A549 (cell line): ENCODE results near the gene PSMF1. TPM values are rescaled to one million over a fixed set of nuclear protein-coding genes. Genes with fewer than 3 reads are reported as not detected.

Source experiments
- ATAC-seq, 2 experiments: fragments of 200-7000 bp in 1 of 2; fragments of >200 bp in 1 of 2; cut with Nextera tagmentation in 1 of 2; cut with Tn5 transposase in 1 of 2; 3 replicates each; pipeline versions ENCODE4 v1.8.0 to v1.9.1; 2018 to 2020; ENCODE audit warnings: mild to moderate bottlenecking in 1 of 2, moderate library complexity in 1 of 2
- CTCF ChIA-PET: fragments of 300-600 bp; sonication (Branson Sonifier 250); formaldehyde crosslinking; extraction: SDS; loops from one replicate; lab custom pipeline; 2021; ENCODE audit warnings: antibody characterized with exemption, inconsistent platforms; lab: Yijun Ruan, JAX
- POLR2A ChIA-PET: fragments of 350-600 bp; formaldehyde crosslinking; extraction: SDS; loops from one replicate; lab custom pipeline; 2021; ENCODE audit warnings: antibody characterized with exemption, inconsistent platforms; lab: Yijun Ruan, JAX
- DNase-seq, 2 experiments: peaks; one replicate each; pipeline versions ENCODE4 v3.0.0 to v3.0.0-alpha.2; 2011 to 2016; ENCODE audit warnings: low read depth in 1 of 2, low spot score in 1 of 2
- FAIRE-seq: peaks from 2 replicates; lab custom pipeline; 2011; peaks lifted over from hg19 to GRCh38; lab: Jason Lieb, UNC
- H3K27ac ChIP-seq, 2 experiments: fragments of >200 bp; sonication (Bioruptor Twin); formaldehyde crosslinking; 3 replicates each; pipeline ENCODE4 v1.5.1; 2016 to 2017
- H3K4me1 ChIP-seq: fragments of >200 bp; sonication (Bioruptor Twin); formaldehyde crosslinking; 3 replicates; pipeline ENCODE4 v1.6.1; 2016
- H3K4me2 ChIP-seq: fragments of >200 bp; sonication (Bioruptor Twin); formaldehyde crosslinking; 3 replicates; pipeline ENCODE4 v1.6.1; 2016
- H3K4me3 ChIP-seq: fragments of >200 bp; sonication (Bioruptor Twin); formaldehyde crosslinking; 3 replicates; pipeline ENCODE4 v1.5.1; 2016
- H3K9me3 ChIP-seq: fragments of >200 bp; sonication (Bioruptor Twin); formaldehyde crosslinking; 3 replicates; pipeline ENCODE4 v1.6.1; 2016
- BHLHE40 ChIP-seq: IDR thresholded peaks from 2 replicates; pipeline ENCODE4 v1.6.1; 2012; ENCODE audit warnings: low read depth, low read length, inconsistent platforms
- CBX2 ChIP-seq: fragments of 200-600 bp; sonication (generic); IDR thresholded peaks from 2 replicates; pipeline ENCODE4 v1.6.1; 2016; ENCODE audit warnings: low read depth, mild to moderate bottlenecking, borderline replicate concordance
- CBX8 ChIP-seq: fragments of 200-600 bp; sonication (generic); IDR thresholded peaks from 2 replicates; pipeline ENCODE4 v1.6.1; 2016
- CEBPB ChIP-seq, 2 experiments: fragments of >200 bp in 1 of 2; sonication (Bioruptor Twin) in 1 of 2; formaldehyde crosslinking in 1 of 2; IDR thresholded peaks; 2 replicates each; pipeline ENCODE4 v1.6.1; 2012 to 2016
- CHD2 ChIP-seq: fragments of 150-350 bp; IDR thresholded peaks from 2 replicates; pipeline ENCODE4 v1.6.1; 2014; ENCODE audit warnings: low read length; ENCODE audit not compliant: partially characterized antibody
- EHMT2 ChIP-seq: fragments of 200-600 bp; sonication (generic); IDR thresholded peaks from 2 replicates; pipeline ENCODE4 v1.6.1; 2016; ENCODE audit warnings: antibody characterized with exemption, low read depth, mild to moderate bottlenecking, moderate library complexity
- ESRRA ChIP-seq: fragments of 150-350 bp; IDR thresholded peaks from 2 replicates; pipeline ENCODE4 v1.6.1; 2014; ENCODE audit warnings: mild to moderate bottlenecking, low read length, borderline replicate concordance
- FOSB ChIP-seq: fragments of 250-450 bp; sonication (Bioruptor Pico); IDR thresholded peaks from 2 replicates; pipeline ENCODE4 v1.5.0; 2020; ENCODE audit warnings: mild to moderate bottlenecking, moderate library complexity
- HOXA7 ChIP-seq: fragments of 250-450 bp; sonication (Bioruptor Pico); IDR thresholded peaks from 2 replicates; pipeline ENCODE4 v1.5.0; 2020; ENCODE audit warnings: mild to moderate bottlenecking, moderate library complexity
- HOXB5 ChIP-seq: fragments of 250-450 bp; sonication (Bioruptor Pico); IDR thresholded peaks from 2 replicates; pipeline ENCODE4 v1.5.0; 2020; ENCODE audit warnings: mild to moderate bottlenecking, moderate library complexity
- JUNB ChIP-seq: fragments of >200 bp; sonication (Bioruptor Twin); formaldehyde crosslinking; IDR thresholded peaks from 2 replicates; pipeline ENCODE4 v1.6.1; 2016
- MAZ ChIP-seq: fragments of 150-350 bp; IDR thresholded peaks from 2 replicates; pipeline ENCODE4 v1.6.1; 2014; ENCODE audit warnings: antibody characterized with exemption, low read depth, low read length, borderline replicate concordance
- NFE2L2 ChIP-seq: fragments of 150-350 bp; conservative IDR thresholded peaks from 2 replicates; pipeline ENCODE4 v1.6.1; 2014; ENCODE audit warnings: low read length
- NR3C1 ChIP-seq: fragments of >200 bp; sonication (Bioruptor Twin); formaldehyde crosslinking; IDR thresholded peaks from 3 replicates; pipeline ENCODE4 v1.6.1; 2017
- PHF8 ChIP-seq: fragments of 200-600 bp; sonication (generic); IDR thresholded peaks from 2 replicates; pipeline ENCODE4 v1.6.1; 2016; ENCODE audit warnings: low read depth, mild to moderate bottlenecking, antibody characterized with exemption, moderate library complexity, borderline replicate concordance
- RAD21 ChIP-seq, 2 experiments: fragments of >200 bp in 1 of 2; sonication (Bioruptor Twin) in 1 of 2; formaldehyde crosslinking in 1 of 2; IDR thresholded peaks in 1 of 2; conservative IDR thresholded peaks in 1 of 2; 2 replicates in 1 of 2; 3 replicates in 1 of 2; pipeline ENCODE4 v1.6.1; 2012 to 2018; ENCODE audit warnings: inconsistent platforms in 1 of 2
- RCOR1 ChIP-seq: fragments of 150-350 bp; IDR thresholded peaks from 2 replicates; pipeline ENCODE4 v1.6.1; 2014; ENCODE audit warnings: antibody characterized with exemption, low read length, low read depth
- RNF2 ChIP-seq: fragments of 200-600 bp; sonication (generic); IDR thresholded peaks from 2 replicates; pipeline ENCODE4 v1.6.1; 2016; ENCODE audit warnings: low read depth, mild to moderate bottlenecking, antibody characterized with exemption, moderate library complexity, borderline replicate concordance
- SMC3 ChIP-seq: fragments of >200 bp; sonication (Bioruptor Twin); formaldehyde crosslinking; IDR thresholded peaks from 3 replicates; pipeline ENCODE4 v1.6.1; 2018; ENCODE audit warnings: inconsistent platforms
- TFCP2L1 ChIP-seq: fragments of 250-450 bp; sonication (Bioruptor Pico); IDR thresholded peaks from 2 replicates; pipeline ENCODE4 v1.5.0; 2021; ENCODE audit warnings: mild to moderate bottlenecking
- TP53 ChIP-seq: fragments of 250-450 bp; sonication (Bioruptor Pico); IDR thresholded peaks from 2 replicates; pipeline ENCODE4 v1.5.0; 2021; ENCODE audit warnings: mild to moderate bottlenecking, moderate library complexity
- ZC3H11A ChIP-seq: fragments of 450-650 bp; IDR thresholded peaks from 2 replicates; pipeline ENCODE4 v1.6.1; 2014; ENCODE audit warnings: antibody characterized with exemption, mild to moderate bottlenecking
- ZFP36 ChIP-seq: fragments of 450-650 bp; IDR thresholded peaks from 2 replicates; pipeline ENCODE4 v1.6.1; 2014; ENCODE audit warnings: borderline replicate concordance; ENCODE audit not compliant: partially characterized antibody
- WGBS: methylation state at CpG from one replicate; pipeline ENCODE4 v1.1.6; 2017; ENCODE audit errors: missing lambda C conversion rate; 5-methylcytosine and 5-hydroxymethylcytosine counted together
- polyA plus RNA-seq, 4 experiments: library from polyadenylated mRNA; depleted of rRNA in 3 of 4; stranded (reverse); fragments of >200 nt; fragmentation: RNase III in 1 of 4; extraction: RNeasy Plus Mini Kit Qiagen cat#74134 plus additional on column Dnase treatment in 1 of 4; gene quantifications; 2 replicates in 3 of 4; 3 replicates in 1 of 4; pipeline ENCODE4 v1.2.3, GENCODE V29; 2011 to 2017
- TF ChIP-seq, protein P1 (sequence below): fragments of >200 bp; sonication (Bioruptor Twin); formaldehyde crosslinking; IDR thresholded peaks from 3 replicates; pipeline ENCODE4 v1.5.1; 2016
- TF ChIP-seq, protein P2 (sequence below): fragments of >200 bp; sonication (Bioruptor Twin); formaldehyde crosslinking; IDR thresholded peaks from 3 replicates; pipeline ENCODE4 v1.6.1; 2016
- TF ChIP-seq, protein P3 (sequence below): fragments of 450-650 bp; IDR thresholded peaks from 2 replicates; pipeline ENCODE4 v1.6.1; 2014; ENCODE audit warnings: antibody characterized with exemption

PSMF1 gene
- polyA plus RNA-seq, 2 of the 4 experiments (the other 2 are of a cell fraction): 123 to 157 TPM

DNA sequence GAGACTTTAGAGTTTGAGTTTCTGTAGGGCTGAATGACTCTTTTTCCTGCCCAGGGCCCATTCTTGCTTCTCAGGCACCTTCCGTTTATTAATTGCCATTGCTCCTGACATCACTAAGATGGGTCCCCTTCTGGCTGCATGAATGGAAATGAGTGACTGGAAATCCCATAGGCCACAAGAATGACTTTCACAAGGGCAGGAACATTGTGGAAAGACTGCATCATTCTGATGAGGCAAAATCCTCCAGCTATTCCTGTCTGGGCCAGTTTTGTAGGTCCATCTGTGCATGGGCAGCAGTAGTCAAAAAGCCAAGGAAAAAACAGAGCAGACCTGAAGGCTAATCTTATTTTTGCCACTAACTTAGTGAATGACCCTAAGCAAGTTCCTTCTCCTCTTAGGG, 47.1 kb downstream of the PSMF1 start (continued):
- TF ChIP-seq, protein P1, sequence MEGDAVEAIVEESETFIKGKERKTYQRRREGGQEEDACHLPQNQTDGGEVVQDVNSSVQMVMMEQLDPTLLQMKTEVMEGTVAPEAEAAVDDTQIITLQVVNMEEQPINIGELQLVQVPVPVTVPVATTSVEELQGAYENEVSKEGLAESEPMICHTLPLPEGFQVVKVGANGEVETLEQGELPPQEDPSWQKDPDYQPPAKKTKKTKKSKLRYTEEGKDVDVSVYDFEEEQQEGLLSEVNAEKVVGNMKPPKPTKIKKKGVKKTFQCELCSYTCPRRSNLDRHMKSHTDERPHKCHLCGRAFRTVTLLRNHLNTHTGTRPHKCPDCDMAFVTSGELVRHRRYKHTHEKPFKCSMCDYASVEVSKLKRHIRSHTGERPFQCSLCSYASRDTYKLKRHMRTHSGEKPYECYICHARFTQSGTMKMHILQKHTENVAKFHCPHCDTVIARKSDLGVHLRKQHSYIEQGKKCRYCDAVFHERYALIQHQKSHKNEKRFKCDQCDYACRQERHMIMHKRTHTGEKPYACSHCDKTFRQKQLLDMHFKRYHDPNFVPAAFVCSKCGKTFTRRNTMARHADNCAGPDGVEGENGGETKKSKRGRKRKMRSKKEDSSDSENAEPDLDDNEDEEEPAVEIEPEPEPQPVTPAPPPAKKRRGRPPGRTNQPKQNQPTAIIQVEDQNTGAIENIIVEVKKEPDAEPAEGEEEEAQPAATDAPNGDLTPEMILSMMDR: no peak
- TF ChIP-seq CBX8: no peak

DNA sequence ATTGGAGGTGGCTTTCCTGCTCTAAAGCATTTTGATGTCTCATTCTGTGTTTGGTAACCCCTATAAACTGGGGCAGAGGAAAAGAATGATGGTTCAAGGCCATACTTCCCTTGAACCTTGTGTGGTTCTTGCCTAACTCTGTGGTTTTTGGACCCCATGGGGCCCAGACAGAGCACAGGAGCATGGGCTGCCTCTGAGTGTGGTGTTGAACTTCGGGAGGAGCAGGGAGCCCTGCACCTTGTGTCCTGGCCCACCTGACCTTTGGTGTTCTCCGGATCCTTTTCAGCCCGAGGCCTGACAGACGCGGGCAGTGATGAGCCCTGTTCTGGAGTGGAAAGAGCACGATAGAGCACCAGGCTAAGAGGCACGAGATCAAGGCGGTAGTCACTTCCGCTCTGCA, 47.5 kb downstream of the PSMF1 start:
- TF ChIP-seq CBX2 (no peak), NFE2L2 (no peak), CEBPB (IDR thresholded peaks at IDR 0.05) (no peak), RCOR1 (no peak), RNF2 (no peak), EHMT2 (no peak), PHF8 (no peak), JUNB (no peak), FOSB (CRISPR knock-in tag) (no peak), MAZ (no peak), TP53 (CRISPR knock-in tag) (no peak), SMC3 (no peak), RAD21 (conservative IDR thresholded peaks at IDR 0.05 in 1 of 2, IDR thresholded peaks at IDR 0.05 in 1 of 2) (no peak), TFCP2L1 (CRISPR knock-in tag) (no peak), NR3C1 (no peak), HOXB5 (CRISPR knock-in tag) (no peak), HOXA7 (CRISPR knock-in tag) (no peak)
- TF ChIP-seq, protein P1: no peak
- 93% methylated on average over 9 of the region's 9 CpGs for WGBS
- FAIRE-seq: no peak
- Histone ChIP-seq H3K9me3 (no peaks in the 10 kb centered on the region), H3K4me2 (no peak overlapping the region), H3K4me1 (no peaks in the 10 kb centered on the region), H3K4me3 (no peak overlapping the region), H3K27ac (no peak overlapping the region)
- no peak for ATAC-seq
- no peak for DNase-seq
- POLR2A ChIA-PET: no interaction called here
- CTCF ChIA-PET: interaction anchor here (2.2 kb wide), 1 partner anchor 19 kb away, joined by 7 read pairs; the partner anchor contains the start of gene TMEM74B

DNA sequence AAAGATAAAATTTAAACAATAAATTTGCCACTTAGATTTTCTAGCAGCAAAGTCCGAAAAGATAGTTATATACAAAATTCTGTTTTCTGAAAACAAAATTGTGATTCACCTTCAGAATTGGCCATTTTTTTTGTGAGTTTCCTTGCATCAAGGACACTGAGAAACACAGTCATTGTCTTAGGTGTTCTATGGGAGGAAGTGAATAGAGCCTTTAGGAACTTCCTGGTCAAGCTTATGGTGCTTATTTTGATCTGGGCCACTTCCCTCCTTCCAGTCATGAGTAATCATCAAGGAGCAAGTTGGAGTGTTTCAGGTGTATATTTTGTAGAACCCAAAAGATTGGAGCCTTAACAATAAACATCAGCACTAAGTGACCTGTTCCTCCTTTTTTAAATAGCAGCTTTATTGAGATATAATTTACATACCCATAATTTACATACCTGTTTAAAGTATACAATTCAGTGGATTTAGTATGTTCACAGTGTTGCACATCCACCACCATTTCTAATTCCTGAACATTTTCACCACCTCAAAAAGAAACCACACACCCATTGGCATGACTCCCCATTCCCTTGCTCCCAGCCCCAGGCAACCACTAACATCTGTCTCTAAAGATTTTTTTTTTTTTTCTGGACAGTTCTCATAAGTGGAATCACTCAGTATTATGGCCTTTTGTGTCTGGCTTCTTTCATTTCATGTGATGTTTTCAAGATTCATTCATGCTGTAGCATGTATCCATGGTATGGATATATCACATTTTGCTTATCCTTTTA, 48.7 kb downstream of the PSMF1 start:
- DNase-seq (no peak), ATAC-seq (no peak), FAIRE-seq (peak; percentile 56)
- no peak overlapping the region for H3K27ac ChIP-seq
- TF ChIP-seq CHD2: no peak
- TF ChIP-seq HOXB5 (CRISPR knock-in tag): no peak
- no peak for TF ChIP-seq BHLHE40
- no peak for TF ChIP-seq ZC3H11A
- no peak for TF ChIP-seq JUNB
- TF ChIP-seq CBX2: no peak
- no peak for TF ChIP-seq MAZ
- no peak for TF ChIP-seq ESRRA
- TF ChIP-seq, protein P2, sequence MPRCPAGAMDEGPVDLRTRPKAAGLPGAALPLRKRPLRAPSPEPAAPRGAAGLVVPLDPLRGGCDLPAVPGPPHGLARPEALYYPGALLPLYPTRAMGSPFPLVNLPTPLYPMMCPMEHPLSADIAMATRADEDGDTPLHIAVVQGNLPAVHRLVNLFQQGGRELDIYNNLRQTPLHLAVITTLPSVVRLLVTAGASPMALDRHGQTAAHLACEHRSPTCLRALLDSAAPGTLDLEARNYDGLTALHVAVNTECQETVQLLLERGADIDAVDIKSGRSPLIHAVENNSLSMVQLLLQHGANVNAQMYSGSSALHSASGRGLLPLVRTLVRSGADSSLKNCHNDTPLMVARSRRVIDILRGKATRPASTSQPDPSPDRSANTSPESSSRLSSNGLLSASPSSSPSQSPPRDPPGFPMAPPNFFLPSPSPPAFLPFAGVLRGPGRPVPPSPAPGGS: no peak
- TF ChIP-seq PHF8: no peak
- TF ChIP-seq, protein P3, sequence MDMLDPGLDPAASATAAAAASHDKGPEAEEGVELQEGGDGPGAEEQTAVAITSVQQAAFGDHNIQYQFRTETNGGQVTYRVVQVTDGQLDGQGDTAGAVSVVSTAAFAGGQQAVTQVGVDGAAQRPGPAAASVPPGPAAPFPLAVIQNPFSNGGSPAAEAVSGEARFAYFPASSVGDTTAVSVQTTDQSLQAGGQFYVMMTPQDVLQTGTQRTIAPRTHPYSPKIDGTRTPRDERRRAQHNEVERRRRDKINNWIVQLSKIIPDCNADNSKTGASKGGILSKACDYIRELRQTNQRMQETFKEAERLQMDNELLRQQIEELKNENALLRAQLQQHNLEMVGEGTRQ: no peak
- TF ChIP-seq ZFP36: no peak
- no peaks in the 10 kb centered on the region for H3K9me3 ChIP-seq
- ChIA-PET POLR2A (no interaction called here), CTCF (interaction anchor here (2.2 kb wide), 1 partner anchor 18 kb away, joined by 7 read pairs; the partner anchor contains the start of gene TMEM74B)
- WGBS: 90% methylated on average over 1 of the region's 1 CpG
- H3K4me2 ChIP-seq: no peak overlapping the region
- H3K4me3 ChIP-seq: no peak overlapping the region
- H3K4me1 ChIP-seq: no peaks in the 10 kb centered on the region
